22Rv1 (cell line): ENCODE results near the gene INTS1.

Source experiments
- ZFX ChIP-seq: fragments of 450-650 bp; IDR thresholded peaks from 2 replicates; pipeline ENCODE4 v1.6.1; 2017; ENCODE audit warnings: antibody characterized with exemption, borderline replicate concordance
- TF ChIP-seq, protein P1 (sequence below): fragments of 450-650 bp; IDR thresholded peaks from 2 replicates; pipeline ENCODE4 v1.5.1; 2017; ENCODE audit warnings: mild to moderate bottlenecking

- TF ChIP-seq, protein P1, sequence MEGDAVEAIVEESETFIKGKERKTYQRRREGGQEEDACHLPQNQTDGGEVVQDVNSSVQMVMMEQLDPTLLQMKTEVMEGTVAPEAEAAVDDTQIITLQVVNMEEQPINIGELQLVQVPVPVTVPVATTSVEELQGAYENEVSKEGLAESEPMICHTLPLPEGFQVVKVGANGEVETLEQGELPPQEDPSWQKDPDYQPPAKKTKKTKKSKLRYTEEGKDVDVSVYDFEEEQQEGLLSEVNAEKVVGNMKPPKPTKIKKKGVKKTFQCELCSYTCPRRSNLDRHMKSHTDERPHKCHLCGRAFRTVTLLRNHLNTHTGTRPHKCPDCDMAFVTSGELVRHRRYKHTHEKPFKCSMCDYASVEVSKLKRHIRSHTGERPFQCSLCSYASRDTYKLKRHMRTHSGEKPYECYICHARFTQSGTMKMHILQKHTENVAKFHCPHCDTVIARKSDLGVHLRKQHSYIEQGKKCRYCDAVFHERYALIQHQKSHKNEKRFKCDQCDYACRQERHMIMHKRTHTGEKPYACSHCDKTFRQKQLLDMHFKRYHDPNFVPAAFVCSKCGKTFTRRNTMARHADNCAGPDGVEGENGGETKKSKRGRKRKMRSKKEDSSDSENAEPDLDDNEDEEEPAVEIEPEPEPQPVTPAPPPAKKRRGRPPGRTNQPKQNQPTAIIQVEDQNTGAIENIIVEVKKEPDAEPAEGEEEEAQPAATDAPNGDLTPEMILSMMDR: no peak
- TF ChIP-seq ZFX: no peak
These were observed 36.0 kb downstream of the INTS1 start for GRCh38 chr7:1468203-1468602.
